T-helper 2 cell (primary cell): ENCODE measurements around the gene KLRC2.
"Not testable (repeated sequence)": the region's sequence is repeated elsewhere in the genome, so short reads cannot be mapped to it uniquely, and the experiment has no call there.

Experiments used
- DNase-seq, 5 experiments: peaks; one replicate each; pipeline versions ENCODE4 v3.0.0 to v3.0.0-alpha.2; 2012 to 2022

KLRC2 gene

DNA sequence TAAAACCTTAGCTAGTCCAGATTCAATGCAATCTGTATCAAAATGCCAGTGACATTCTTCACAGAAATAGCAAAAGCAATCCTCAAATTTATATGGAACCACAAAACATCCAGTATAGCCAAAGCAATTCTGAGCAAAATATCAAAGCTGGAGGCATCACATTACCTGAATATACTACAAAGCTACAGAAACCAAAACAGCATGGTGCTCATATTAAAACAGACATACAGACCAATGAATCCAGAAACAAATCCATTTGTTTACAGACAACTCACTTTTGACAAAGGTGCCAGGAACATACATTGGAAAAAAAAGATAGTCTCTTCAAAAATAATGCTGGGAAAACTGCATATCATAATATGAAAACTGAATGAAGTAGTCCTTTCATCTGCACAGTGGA, 31.0 kb downstream of the KLRC2 start:
- DNase-seq = no peak

GRCh38 chr12:10400829-10401228, 35.0 kb downstream of the KLRC2 start:
- DNase-seq = no peak

DNA sequence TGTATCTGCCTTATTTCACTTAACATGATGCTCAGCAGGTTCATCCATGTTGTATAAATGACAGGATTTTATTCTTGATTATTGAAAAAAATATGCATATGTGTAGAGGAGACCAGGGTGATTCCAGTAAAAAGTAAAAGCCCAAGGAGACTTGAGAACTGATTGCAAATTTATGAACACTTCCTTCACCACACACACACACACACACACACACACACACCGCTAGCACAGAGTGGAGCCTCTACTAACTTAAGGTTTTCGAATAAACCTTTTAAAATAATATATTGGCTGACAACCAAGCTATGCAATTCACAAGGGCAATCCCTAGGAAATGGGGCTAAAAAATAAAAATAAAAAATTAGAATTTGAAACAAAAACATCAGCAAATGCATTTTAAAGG, 37.6 kb downstream of the KLRC2 start:
- DNase-seq = no peak

DNA sequence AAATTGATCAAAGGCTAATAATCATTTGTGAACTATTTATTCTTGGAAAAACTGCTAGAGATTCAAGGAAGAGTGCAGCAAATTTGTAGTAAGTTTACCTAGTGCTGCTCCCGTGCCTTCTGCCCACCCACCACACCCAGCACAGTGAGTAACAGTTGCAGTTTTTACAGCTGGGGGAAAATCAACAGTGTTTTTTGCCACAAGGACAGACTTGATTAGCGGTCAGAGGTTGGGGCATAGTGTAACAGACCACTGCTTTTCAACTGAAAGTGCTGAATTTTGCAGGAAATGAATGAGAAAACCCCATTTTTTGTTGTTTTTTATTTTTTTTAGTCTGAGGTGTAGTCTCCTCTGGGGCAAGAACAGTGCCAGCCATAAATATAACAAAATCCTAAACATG, 38.5 kb downstream of the KLRC2 start:
- DNase-seq = peak in 1 of 5 experiments; percentile 48

DNA sequence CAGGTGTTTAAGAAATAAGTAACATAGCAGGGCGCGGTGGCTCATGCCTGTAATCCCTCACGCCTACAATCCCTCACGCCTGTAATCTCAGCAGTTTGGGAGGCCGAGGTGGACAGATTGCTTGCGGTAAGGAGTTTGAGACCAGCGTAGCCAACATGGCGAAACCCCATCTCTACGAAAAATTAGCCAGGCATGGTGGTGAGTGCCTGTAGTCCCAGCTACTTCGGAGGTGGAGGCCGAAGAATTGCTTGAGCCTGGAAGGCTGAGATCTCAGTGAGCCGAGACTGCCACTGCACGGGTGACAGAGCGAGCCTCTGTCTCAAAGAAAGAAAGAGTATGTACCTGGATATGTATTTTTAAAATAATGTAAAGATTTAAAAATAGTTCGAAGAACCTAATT, 39.6 kb downstream of the KLRC2 start:
- DNase-seq = not testable (repeated sequence)

DNA sequence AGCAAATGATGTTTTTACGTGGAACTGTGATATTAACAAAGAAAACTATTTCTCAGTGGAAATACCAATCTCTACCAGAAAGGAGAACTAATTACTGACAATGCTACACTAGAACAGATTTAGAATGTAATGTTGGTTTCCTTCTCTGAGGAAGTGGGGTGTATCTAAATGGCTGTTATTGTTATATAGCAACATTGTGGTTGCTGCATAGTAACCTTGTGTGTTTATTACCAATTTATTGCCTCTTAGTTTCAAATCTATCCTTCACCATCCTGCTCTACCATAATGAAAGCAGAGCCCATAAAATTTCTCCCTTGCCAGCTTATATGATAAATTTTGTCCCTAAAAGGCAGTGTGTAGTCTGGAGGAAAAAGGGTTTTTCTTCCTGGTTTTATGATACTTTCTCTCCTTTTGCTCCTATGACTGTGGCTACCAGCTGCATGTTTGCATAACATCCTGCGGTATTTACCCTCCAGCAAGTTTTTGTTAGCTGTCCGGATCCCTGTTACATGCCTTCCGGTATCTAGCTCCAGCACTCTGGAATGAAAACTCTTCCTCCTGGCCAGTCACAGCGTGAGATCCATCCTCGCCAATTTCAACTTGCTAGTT, 40.3 kb downstream of the KLRC2 start:
- DNase-seq = peak in 1 of 5 experiments; percentile 70

GRCh38 chr12:10394531-10395152, 41.2 kb downstream of the KLRC2 start:
- DNase-seq = peak in 1 of 5 experiments; percentile 81

GRCh38 chr12:10393291-10393690, 42.5 kb downstream of the KLRC2 start:
- DNase-seq = no peak

DNA sequence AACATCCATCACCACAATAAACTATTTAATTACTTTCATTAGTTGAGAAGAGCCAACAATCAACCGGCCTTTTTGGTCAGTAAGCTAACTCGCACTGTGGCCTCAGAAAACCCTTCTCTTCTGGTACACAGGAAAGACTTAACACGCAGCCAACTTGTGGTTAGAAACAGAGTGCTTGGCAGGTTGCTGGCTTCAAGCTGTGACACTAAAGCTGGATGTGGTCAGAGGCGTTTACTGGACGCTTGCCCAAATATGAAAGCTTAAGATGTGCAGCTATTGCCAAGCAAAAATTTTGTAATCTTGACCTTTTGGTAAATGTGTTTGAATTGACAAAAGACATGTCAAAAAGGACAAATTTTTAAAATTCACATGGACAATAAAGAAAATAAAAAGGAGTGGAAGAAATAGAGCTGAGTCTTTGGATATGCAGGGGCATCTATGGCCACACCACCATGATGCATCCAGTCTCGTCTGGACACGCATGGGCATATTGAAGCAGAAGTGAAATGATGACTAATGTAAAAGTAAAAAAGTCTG, 43.3 kb downstream of the KLRC2 start:
- peak in 1 of 5 experiments; percentile 48 for DNase-seq

GRCh38 chr12:10390991-10391390, 44.8 kb downstream of the KLRC2 start:
- not testable (repeated sequence) for DNase-seq

GRCh38 chr12:10389904-10390303, 45.9 kb downstream of the KLRC2 start, which contains the start of gene KLRK1:
Gene KLRK1, minus strand, starts transcription at chr12:10390041. Its CDS starts 1,231 bp downstream, at chr12:10388810.
- DNase-seq = no peak

GRCh38 chr12:10388624-10389413, 47.0 kb downstream of the KLRC2 start:
- no peak for DNase-seq

- not testable (repeated sequence) for DNase-seq
Observed at GRCh38 chr12:10387498-10387897, 48.3 kb downstream of the KLRC2 start.

GRCh38 chr12:10386857-10387256, 49.0 kb downstream of the KLRC2 start:
- no peak for DNase-seq

GRCh38 chr12:10385166-10385613, 50.6 kb downstream of the KLRC2 start:
- no peak for DNase-seq

DNA sequence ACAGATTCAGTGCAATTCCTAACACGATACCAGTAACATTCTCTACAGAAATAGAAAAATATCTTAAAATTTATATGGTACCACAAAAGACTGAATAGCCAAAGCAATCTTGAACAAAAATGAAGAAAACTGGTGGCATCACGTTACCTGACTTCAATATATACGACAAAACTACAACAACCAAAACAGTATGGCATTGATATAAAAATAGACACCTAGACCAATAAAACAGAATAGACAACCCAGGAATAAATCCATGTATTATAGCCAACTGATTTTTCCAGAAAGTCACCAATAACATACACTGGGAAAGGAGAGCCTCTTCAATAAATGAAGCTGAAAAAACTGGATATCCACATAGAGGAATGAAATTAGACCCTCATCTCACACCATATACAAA, 51.6 kb downstream of the KLRC2 start:
- DNase-seq = no peak

DNA sequence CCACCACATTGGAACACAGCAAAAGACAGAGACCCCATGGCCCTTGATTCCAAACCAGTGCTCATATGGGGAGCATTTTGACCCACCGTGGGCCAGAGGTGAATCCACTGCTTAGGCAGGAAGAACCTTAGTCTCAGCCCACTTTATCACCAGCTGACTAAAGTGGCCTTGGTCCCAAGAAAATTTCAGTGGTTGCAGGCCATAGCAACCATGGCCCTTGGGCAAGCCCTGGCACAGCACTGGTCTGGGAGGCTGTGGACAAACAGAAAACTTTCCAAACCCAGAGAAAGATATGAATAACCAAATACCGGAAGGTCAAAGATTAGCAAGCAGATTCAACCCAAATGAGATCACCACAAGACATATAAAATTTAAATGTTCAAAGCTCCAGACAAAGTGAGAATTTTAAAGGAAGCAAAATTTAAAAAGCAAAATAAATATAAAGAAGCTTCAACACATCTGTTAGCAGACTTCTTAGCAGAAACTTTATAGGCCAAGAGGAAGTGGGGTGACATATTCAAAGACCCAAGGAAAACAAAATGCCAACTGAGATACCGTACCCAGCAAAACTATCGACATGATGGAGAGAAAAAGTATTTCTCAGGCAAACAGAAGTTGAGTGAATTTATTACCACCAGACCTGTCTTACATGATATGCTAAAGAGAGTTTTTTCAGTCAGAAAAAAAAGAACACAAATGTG, 53.7 kb downstream of the KLRC2 start:
- DNase-seq = no peak
